Liver (tissue), 3 donors: ENCODE measurements around the gene IRF3.

Source experiments
- ATF3 ChIP-seq: IDR thresholded peaks from 2 replicates; pipeline ENCODE4 v1.6.1; 2016; ENCODE audit warnings: antibody characterized with exemption
- EGR1 ChIP-seq, 2 donors: IDR thresholded peaks; 2 replicates each; pipeline ENCODE4 v1.6.1; 2016 to 2018; ENCODE audit warnings: antibody characterized with exemption in 2 of 2, low read depth in 2 of 2
- RAD21 ChIP-seq, 2 donors: IDR thresholded peaks; 2 replicates each; pipeline ENCODE4 v1.6.1; 2016; ENCODE audit warnings: antibody characterized with exemption in 2 of 2, mild to moderate bottlenecking in 2 of 2
- SP1 ChIP-seq: IDR thresholded peaks from 2 replicates; pipeline ENCODE4 v1.6.1; 2018; ENCODE audit warnings: antibody characterized with exemption, mild to moderate bottlenecking
- TAF1 ChIP-seq: conservative IDR thresholded peaks from 2 replicates; pipeline ENCODE4 v1.6.1; 2016; ENCODE audit warnings: antibody characterized with exemption, mild to moderate bottlenecking
- TF ChIP-seq, protein P1 (sequence below): IDR thresholded peaks from 2 replicates; pipeline ENCODE4 v1.6.1; 2016; ENCODE audit warnings: antibody characterized with exemption, mild to moderate bottlenecking
- TF ChIP-seq, protein P2 (sequence below): fragments of 150-350 bp; IDR thresholded peaks from 2 replicates; pipeline ENCODE4 v1.5.1; 2017; ENCODE audit warnings: improper control_type of control experiment, low read depth, low read length; ENCODE audit not compliant: missing input control
- donor health status: healthy.
- donor health status: healthy.

DNA sequence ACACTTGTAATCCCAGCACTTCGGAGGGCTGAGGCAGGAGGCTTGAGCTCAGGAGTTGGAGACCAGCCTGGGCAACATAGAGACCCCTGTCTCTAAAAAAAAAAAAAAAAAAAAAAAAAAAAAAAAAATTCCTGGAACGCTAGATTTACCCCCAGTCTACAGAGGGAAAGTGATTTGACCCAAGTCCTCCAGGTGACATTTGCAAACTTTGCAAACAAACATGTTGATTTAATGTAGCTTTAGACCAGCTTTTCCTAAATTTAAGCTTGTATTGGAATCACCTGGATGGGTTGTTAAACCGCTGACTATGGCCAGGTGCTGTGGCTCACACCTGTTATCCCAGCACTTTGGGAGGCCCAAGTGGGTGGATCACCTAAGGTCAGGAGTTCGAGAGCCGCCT lies 33.7 kb upstream of the IRF3 start:
- no peak for TF ChIP-seq TAF1
- no peak for TF ChIP-seq SP1
- TF ChIP-seq RAD21 (IDR thresholded peaks at IDR 0.05): no peak
- TF ChIP-seq, protein P1, sequence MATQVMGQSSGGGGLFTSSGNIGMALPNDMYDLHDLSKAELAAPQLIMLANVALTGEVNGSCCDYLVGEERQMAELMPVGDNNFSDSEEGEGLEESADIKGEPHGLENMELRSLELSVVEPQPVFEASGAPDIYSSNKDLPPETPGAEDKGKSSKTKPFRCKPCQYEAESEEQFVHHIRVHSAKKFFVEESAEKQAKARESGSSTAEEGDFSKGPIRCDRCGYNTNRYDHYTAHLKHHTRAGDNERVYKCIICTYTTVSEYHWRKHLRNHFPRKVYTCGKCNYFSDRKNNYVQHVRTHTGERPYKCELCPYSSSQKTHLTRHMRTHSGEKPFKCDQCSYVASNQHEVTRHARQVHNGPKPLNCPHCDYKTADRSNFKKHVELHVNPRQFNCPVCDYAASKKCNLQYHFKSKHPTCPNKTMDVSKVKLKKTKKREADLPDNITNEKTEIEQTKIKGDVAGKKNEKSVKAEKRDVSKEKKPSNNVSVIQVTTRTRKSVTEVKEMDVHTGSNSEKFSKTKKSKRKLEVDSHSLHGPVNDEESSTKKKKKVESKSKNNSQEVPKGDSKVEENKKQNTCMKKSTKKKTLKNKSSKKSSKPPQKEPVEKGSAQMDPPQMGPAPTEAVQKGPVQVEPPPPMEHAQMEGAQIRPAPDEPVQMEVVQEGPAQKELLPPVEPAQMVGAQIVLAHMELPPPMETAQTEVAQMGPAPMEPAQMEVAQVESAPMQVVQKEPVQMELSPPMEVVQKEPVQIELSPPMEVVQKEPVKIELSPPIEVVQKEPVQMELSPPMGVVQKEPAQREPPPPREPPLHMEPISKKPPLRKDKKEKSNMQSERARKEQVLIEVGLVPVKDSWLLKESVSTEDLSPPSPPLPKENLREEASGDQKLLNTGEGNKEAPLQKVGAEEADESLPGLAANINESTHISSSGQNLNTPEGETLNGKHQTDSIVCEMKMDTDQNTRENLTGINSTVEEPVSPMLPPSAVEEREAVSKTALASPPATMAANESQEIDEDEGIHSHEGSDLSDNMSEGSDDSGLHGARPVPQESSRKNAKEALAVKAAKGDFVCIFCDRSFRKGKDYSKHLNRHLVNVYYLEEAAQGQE: no peak
- no peak for TF ChIP-seq ATF3
- TF ChIP-seq EGR1 (IDR thresholded peaks at IDR 0.05; ENCODE audit: low read depth in 2 of 2): no peak
- TF ChIP-seq, protein P2, sequence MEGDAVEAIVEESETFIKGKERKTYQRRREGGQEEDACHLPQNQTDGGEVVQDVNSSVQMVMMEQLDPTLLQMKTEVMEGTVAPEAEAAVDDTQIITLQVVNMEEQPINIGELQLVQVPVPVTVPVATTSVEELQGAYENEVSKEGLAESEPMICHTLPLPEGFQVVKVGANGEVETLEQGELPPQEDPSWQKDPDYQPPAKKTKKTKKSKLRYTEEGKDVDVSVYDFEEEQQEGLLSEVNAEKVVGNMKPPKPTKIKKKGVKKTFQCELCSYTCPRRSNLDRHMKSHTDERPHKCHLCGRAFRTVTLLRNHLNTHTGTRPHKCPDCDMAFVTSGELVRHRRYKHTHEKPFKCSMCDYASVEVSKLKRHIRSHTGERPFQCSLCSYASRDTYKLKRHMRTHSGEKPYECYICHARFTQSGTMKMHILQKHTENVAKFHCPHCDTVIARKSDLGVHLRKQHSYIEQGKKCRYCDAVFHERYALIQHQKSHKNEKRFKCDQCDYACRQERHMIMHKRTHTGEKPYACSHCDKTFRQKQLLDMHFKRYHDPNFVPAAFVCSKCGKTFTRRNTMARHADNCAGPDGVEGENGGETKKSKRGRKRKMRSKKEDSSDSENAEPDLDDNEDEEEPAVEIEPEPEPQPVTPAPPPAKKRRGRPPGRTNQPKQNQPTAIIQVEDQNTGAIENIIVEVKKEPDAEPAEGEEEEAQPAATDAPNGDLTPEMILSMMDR: no peak
